RWPE2 (cell line): ENCODE results near the gene RLF.
A peak's percentile ranks its signal among the peaks of the same experiment; 100 is the strongest.

Source experiments
- ATAC-seq: fragments of 200-7000 bp; cut with Tn5 transposase; 3 replicates; pipeline ENCODE4 v1.9.1; 2021; ENCODE audit warnings: low read depth
- DNase-seq: peaks from one replicate; pipeline ENCODE4 v3.0.0-alpha.2; 2020; ENCODE audit warnings: low spot score
- H3K27ac ChIP-seq: fragments of 450-650 bp; 2 replicates; pipeline ENCODE4 v1.5.1; 2017; ENCODE audit warnings: mild to moderate bottlenecking; ENCODE audit not compliant: poor library complexity, severe bottlenecking
- H3K27me3 ChIP-seq: fragments of 250-450 bp; sonication (Bioruptor Pico); 2 replicates; pipeline ENCODE4 v1.5.1; 2021; ENCODE audit warnings: mild to moderate bottlenecking, moderate library complexity; ENCODE audit not compliant: insufficient read depth, poor library complexity, severe bottlenecking
- H3K36me3 ChIP-seq: fragments of 250-450 bp; sonication (Bioruptor Pico); 2 replicates; pipeline ENCODE4 v1.5.1; 2020; ENCODE audit warnings: low read depth, mild to moderate bottlenecking, moderate library complexity
- H3K4me1 ChIP-seq: fragments of 250-450 bp; sonication (Bioruptor Pico); 2 replicates; pipeline ENCODE4 v1.5.1; 2021; ENCODE audit warnings: mild to moderate bottlenecking, moderate library complexity; ENCODE audit not compliant: insufficient read depth, poor library complexity, severe bottlenecking
- H3K4me3 ChIP-seq: fragments of 250-450 bp; sonication (Bioruptor Pico); 2 replicates; pipeline ENCODE4 v1.5.1; 2021; ENCODE audit warnings: mild to moderate bottlenecking, moderate library complexity; ENCODE audit not compliant: severe bottlenecking
- H3K9me3 ChIP-seq: fragments of 250-450 bp; sonication (Bioruptor Pico); 2 replicates; pipeline ENCODE4 v1.5.1; 2021; ENCODE audit warnings: mild to moderate bottlenecking, moderate library complexity; ENCODE audit not compliant: severe bottlenecking
- CTCF ChIP-seq: fragments of 450-650 bp; IDR thresholded peaks from one replicate; pipeline ENCODE4 v1.5.1; 2017; ENCODE audit warnings: mild to moderate bottlenecking, moderate library complexity; ENCODE audit not compliant: poor library complexity, severe bottlenecking

Gene RLF

GRCh38 chr1:40132383-40133311 is 28.5 kb upstream of the RLF start:
- Histone ChIP-seq H3K4me3 (no peak overlapping the region), H3K36me3 (no peaks in the 10 kb centered on the region), H3K9me3 (no peaks in the 10 kb centered on the region), H3K4me1 (no peaks in the 10 kb centered on the region), H3K27ac (no peak overlapping the region), H3K27me3 (no peaks in the 10 kb centered on the region)
- ATAC-seq (no peak), DNase-seq (no peak)
- no peak for TF ChIP-seq CTCF

- no peak for TF ChIP-seq CTCF
- DNase-seq (no peak), ATAC-seq (no peak)
- no peak overlapping the region for H3K4me3 ChIP-seq
- no peak overlapping the region for H3K27ac ChIP-seq
- H3K27me3 ChIP-seq: no peaks in the 10 kb centered on the region
- H3K4me1 ChIP-seq: no peaks in the 10 kb centered on the region
- no peaks in the 10 kb centered on the region for H3K36me3 ChIP-seq
- H3K9me3 ChIP-seq: no peaks in the 10 kb centered on the region
These were observed 27.9 kb upstream of the RLF start for GRCh38 chr1:40133312-40133665.

- ATAC-seq (no peak), DNase-seq (no peak)
- no peaks in the 10 kb centered on the region for H3K27me3 ChIP-seq
- H3K4me3 ChIP-seq: no peak overlapping the region
- no peaks in the 10 kb centered on the region for H3K9me3 ChIP-seq
- H3K36me3 ChIP-seq: no peaks in the 10 kb centered on the region
- TF ChIP-seq CTCF: peak; percentile 12
- no peak overlapping the region for H3K27ac ChIP-seq
- H3K4me1 ChIP-seq: no peaks in the 10 kb centered on the region
These were observed 27.3 kb upstream of the RLF start for GRCh38 chr1:40133839-40134238.

- Histone ChIP-seq H3K9me3 (no peaks in the 10 kb centered on the region), H3K36me3 (no peaks in the 10 kb centered on the region), H3K27me3 (no peaks in the 10 kb centered on the region), H3K27ac (no peak overlapping the region), H3K4me1 (no peaks in the 10 kb centered on the region), H3K4me3 (no peak overlapping the region)
- ATAC-seq: peak; percentile 30; the same call in 1 of the 3 replicates
- DNase-seq: no peak
- TF ChIP-seq CTCF: no peak
These were observed 20.8 kb upstream of the RLF start for GRCh38 chr1:40140211-40140973.
